Measurements from ENCODE around the gene CDH24.

The CDH24 gene

GRCh38 chr14:23063601-23064000 lies 6.3 kb upstream of the CDH24 start:
- DNase-seq = no peak

DNA sequence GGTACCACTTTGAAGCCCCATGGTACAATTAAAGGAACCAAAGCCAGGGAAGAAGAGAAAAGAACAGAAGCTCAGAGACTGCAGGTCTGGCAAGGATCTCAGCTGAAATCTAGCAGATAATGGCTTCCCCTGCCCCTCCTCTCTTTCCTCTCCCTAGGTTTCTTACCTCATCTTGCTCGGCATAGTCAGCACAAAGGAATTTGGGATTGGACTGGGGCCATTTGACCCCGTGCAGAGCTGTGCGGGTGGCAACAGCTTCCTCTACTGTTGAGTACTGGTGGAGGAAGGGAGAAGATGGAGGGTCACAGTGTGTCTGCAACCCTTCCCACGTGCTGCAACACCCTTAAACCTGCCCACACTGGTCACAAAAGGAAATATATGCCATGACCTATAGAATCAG lies 4.7 kb upstream of the CDH24 start:
- DNase-seq = no peak

GRCh38 chr14:23060536-23061260 lies 3.4 kb upstream of the CDH24 start:
- no peak for DNase-seq

- no peak for DNase-seq
Observed at GRCh38 chr14:23058654-23059504, 1.6 kb upstream of the CDH24 start.

DNA sequence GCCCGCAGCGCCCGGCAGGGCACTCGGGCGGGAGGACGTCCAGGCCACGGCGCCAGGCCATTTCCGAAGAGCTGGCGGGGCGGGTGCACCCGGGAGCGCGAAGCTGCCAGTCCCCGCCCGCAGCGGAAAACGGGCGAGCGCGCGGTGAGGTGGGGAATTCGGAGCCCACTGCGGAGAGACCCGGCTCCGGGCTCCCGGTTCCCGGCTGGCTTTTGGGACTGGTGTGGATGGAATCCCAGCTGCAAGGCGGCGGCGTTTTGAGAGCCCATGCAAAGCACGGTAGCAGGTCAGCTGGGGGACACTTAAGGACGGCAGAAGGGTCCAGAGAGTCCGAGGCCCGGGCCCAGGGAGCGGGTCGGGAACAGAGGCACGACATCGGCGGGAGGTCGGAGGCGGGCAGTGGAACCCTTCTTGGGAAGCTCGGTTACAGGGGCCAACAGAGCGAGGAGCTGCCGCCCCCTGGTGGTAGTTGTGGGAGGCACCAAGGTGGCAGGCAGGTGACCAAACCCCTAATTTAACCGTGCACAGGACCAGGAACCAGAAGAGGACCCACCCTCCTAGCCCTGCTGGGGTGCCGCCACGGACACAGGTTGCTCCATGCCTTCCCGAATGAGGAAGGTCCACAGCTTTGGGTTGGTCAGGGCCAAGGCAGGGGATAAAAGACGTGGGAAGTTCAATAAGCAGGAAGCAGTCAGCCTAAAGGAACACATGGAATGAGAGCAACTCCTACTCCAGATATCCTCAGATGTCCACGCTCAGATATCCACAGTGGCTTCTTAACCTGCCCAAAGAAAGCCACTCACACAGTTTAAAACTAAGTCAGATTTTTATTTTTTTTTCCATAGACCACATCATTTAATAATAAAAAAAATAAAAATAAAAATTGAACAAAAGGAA lies 685 bp upstream of the CDH24 start:
- peak; percentile 69 to 86 (median 79) for DNase-seq

- DNase-seq = peak; percentile 46 to 65 (median 58)
Observed at GRCh38 chr14:23056145-23056955, 970 bp downstream of the CDH24 start.

DNA sequence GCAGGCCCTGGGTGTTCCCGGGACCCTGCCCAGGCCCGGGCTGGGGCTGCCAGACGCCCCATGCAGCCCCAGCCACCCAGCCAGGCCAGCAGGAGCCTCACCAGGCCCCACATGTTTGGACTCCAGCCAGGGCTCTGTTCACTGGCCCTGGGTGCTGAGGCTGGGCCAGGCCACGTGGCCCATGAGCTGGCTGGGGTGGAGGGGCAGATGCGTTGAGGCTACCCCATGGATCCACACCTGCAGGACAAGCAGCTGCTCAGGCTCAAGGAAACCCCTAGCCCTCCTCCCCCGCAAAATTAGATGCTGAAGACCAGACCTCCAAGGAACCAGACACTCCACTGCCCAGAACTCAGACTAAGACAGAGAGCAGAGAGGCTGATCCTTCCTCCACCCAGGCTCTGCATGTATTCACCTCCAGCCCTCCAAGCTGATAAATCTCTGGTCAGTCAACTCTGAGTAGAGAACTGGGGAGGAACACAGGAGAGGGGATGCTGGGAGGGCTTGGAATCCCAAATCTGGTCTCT lies 1.6 kb downstream of the CDH24 start:
- DNase-seq = no peak

- DNase-seq = no peak
Observed at GRCh38 chr14:23055147-23055550, 2.2 kb downstream of the CDH24 start.

GRCh38 chr14:23054000-23054811 lies 3.1 kb downstream of the CDH24 start:
- DNase-seq = no peak

DNA sequence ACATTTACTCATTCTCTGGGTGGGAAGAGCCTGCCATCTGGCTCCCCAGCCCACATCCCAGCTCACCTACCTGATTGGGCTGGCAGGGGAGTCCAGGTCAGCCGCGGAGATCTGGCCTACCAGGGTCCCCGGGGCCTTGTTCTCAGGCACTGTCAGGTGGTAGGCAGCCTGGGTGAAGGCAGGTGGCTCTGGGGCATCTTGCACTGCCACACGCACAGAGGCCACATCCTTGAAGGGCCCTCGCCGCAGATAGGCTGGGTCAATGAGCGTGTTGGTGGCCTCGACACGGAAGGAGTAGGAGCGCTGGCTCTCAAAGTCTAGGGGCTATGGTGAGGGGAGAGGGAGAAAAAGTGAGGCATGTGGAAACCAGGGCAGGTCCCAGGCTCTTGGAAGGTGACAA lies 3.9 kb downstream of the CDH24 start:
- no peak for DNase-seq

DNA sequence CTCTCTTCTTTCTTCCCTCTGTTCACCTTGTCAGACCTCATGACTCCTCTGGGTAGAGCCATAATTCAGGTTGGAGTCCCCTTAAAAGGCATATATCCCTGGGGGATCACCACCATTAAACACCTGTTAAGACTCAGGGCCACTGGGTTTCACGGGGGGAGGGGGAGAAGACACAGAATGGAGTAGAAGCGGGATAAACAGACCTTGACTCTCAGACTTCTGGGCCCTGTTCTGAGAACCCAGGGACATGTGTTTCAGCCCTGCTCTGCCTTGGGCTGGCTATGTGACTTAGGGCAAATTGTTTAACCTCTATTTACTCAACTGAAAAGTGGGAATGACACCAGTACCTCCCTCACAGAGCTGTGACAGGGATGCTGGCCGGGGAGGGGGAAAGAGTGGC lies 4.6 kb downstream of the CDH24 start:
- no peak for DNase-seq

DNA sequence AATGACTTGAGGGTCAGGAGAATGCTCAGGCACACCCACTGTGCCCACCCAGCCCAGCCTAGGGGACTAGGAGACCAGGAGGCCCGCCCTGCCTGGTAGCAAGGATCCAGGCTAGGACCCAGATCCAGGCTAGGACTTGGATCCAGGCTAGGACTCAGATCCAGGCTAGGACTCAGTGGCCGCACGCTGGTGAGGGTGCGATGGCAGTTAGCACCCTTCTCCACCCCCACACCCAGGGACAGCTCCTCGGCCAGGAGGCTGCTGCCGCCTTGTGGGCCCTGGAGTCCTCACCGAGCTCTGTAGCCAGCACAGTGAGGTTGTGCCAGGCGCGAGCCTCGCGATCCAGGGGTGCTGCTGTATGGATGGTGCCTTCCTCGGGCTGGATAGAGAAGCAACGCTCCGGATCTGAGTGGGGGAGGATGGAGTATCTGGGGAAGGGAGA lies 5.1 kb downstream of the CDH24 start:
- DNase-seq = no peak

GRCh38 chr14:23051141-23052057 lies 5.9 kb downstream of the CDH24 start:
- DNase-seq = no peak

GRCh38 chr14:23049011-23049410 lies 8.3 kb downstream of the CDH24 start:
- no peak for DNase-seq

- no peak for DNase-seq
Observed at GRCh38 chr14:23047751-23048693, 9.3 kb downstream of the CDH24 start.

- DNase-seq = no peak
Observed at GRCh38 chr14:23047034-23047634, 10.2 kb downstream of the CDH24 start.

DNA sequence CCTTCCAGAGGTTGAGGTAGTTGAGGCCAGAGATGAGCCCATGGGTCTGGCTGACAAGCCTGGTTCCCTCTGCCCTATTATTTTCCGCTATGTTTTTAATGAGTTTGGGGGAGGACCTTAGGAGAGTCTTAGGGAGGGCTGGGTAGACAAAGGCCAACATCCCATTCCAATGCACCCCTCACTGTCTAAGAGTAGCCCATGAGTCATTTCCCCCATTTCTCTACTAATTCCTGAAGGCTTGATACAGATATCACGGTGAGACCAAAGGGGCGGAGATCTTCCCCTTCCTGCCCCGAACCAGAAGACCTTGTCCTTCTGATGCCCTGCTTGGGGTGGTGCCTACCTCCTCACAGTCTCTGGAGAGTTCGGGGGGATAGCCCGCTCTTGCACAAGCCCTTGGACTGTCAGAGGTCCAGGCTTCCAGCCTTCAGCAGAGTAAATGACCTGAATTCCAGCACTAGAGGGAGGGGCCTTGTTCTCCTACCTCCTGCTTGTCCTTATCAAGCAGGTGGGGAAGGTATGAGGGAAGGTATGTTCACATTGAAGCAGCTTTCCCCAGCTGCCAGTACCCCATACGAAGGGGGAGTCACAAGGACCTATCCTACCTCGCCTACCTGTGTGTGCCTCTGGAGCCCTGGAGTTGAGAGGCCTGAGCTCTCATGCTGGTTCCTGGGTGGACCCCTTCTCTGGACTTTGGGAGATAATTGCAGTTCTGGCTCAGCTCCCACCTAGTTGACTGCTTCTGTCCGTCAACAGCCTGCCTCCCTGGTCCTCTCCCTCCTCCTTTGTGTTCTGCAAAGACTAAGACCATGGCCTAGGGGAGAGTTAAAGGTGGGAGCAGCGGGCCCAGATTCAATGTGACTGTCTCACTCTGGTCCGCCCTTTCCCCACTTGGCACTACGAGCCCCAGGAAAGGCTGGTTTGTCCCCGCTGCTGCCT lies 11.6 kb downstream of the CDH24 start:
- no peak for DNase-seq

Measured in T-helper 1 cell (primary cell).